Peyer's patch (tissue), 4 donors: ENCODE results near the gene ACSL1.

ENCODE experiments used
- POLR2A ChIP-seq, 2 donors: fragments of 450-650 bp; IDR thresholded peaks; one replicate each; pipeline ENCODE4 v1.5.1; 2017; ENCODE audit warnings: antibody characterized with exemption in 2 of 2, mild to moderate bottlenecking in 2 of 2, moderate library complexity in 2 of 2
- TF ChIP-seq, protein P1 (sequence below), 6 experiments: fragments of 450-650 bp in 4 of 6; fragments of 200-600 bp in 2 of 6; sonication (generic) in 1 of 6; IDR thresholded peaks; one replicate each; pipeline ENCODE4 v1.5.1; 2017 to 2019; ENCODE audit warnings: antibody characterized with exemption in 6 of 6, mild to moderate bottlenecking in 3 of 6, moderate library complexity in 1 of 6

DNA sequence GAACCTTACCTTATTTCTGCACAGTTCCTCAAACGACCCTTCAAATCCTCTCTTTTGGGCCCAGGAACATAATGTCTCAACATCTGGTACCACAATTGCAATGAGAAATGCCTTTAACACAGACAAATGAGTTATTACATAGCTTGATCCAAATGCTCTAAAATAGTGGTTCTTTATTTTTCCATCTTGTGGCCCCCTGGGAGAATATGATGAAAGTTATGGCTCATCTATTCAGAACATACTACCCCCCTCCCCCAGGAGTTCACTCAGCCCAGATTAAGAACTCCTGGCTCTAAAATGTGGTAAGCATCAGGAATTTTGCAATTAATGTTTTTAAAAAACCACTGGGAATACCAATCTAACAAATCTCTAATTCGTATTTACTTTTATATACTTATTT lies 68.0 kb downstream of the ACSL1 start:
- TF ChIP-seq POLR2A (IDR thresholded peaks at IDR 0.05): no peak
- TF ChIP-seq, protein P1, sequence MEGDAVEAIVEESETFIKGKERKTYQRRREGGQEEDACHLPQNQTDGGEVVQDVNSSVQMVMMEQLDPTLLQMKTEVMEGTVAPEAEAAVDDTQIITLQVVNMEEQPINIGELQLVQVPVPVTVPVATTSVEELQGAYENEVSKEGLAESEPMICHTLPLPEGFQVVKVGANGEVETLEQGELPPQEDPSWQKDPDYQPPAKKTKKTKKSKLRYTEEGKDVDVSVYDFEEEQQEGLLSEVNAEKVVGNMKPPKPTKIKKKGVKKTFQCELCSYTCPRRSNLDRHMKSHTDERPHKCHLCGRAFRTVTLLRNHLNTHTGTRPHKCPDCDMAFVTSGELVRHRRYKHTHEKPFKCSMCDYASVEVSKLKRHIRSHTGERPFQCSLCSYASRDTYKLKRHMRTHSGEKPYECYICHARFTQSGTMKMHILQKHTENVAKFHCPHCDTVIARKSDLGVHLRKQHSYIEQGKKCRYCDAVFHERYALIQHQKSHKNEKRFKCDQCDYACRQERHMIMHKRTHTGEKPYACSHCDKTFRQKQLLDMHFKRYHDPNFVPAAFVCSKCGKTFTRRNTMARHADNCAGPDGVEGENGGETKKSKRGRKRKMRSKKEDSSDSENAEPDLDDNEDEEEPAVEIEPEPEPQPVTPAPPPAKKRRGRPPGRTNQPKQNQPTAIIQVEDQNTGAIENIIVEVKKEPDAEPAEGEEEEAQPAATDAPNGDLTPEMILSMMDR (IDR thresholded peaks at IDR 0.05): no peak
